ENCODE data around the gene TCF7L1. TPM values are rescaled to one million over a fixed set of nuclear protein-coding genes. Genes with fewer than 3 reads are reported as not detected.

Gene TCF7L1
- total and polyA plus RNA-seq, 9 of the 15 experiments (the other 6 are each of a cell fraction or from before 2014, with no cell fraction given): 0.03 to 0.11 (median 0.07) TPM; not detected in 5

GRCh38 chr2:85329181-85329651 is 196.0 kb downstream of the TCF7L1 start (continued):
- TF ChIP-seq IRF2 (CRISPR knock-in tag; IDR thresholded peaks at IDR 0.05) (no peak), ZNF696 (CRISPR knock-in tag; conservative IDR thresholded peaks at IDR 0.05) (no peak), SMC3 (conservative IDR thresholded peaks at IDR 0.05; ENCODE audit: insufficient read depth, low read depth, low read length) (no peak), NFATC3 (IDR thresholded peaks at IDR 0.05) (no peak), LCOR (CRISPR knock-in tag; IDR thresholded peaks at IDR 0.05) (no peak; the same call in 1 of the 2 replicates), SLC30A9 (CRISPR knock-in tag; IDR thresholded peaks at IDR 0.05) (no peak), SRSF3 (IDR thresholded peaks at IDR 0.05; ENCODE audit: insufficient read depth, low read length) (no peak), ZNF140 (CRISPR knock-in tag; IDR thresholded peaks at IDR 0.05) (no peak), NFIC (IDR thresholded peaks at IDR 0.05) (peak; percentile 55), FOXK2 (conservative IDR thresholded peaks at IDR 0.05 in 1 of 2, IDR thresholded peaks at IDR 0.05 in 1 of 2; ENCODE audit: low read depth in 2 of 2) (peak in 1 of 2 experiments; percentile 78; a peak in 2 of 4 replicates), ZFP30 (CRISPR knock-in tag; IDR thresholded peaks at IDR 0.05; ENCODE audit: borderline replicate concordance) (no peak), ZNF212 (CRISPR knock-in tag; IDR thresholded peaks at IDR 0.05) (no peak), GTF2A2 (tag; IDR thresholded peaks at IDR 0.05) (no peak), BCLAF1 (IDR thresholded peaks at IDR 0.05; ENCODE audit: borderline replicate concordance in 1 of 2, control insufficient read depth in 1 of 2, low read depth in 2 of 2, low read length in 1 of 2) (no peak), PRDM10 (IDR thresholded peaks at IDR 0.05; ENCODE audit: partially characterized antibody) (peak; percentile 41), HMBOX1 (IDR thresholded peaks at IDR 0.05) (peak; percentile 90), SP2 (IDR thresholded peaks at IDR 0.05; ENCODE audit: extremely low read depth, low read depth, low read length, poor library complexity, severe bottlenecking) (no peak), CBX8 (IDR thresholded peaks at IDR 0.05; ENCODE audit: borderline replicate concordance, extremely low read depth, low read depth, low read length, poor library complexity, severe bottlenecking) (no peak), BCL6 (CRISPR knock-in tag; IDR thresholded peaks at IDR 0.05) (no peak)
- TF ChIP-seq, protein P1, sequence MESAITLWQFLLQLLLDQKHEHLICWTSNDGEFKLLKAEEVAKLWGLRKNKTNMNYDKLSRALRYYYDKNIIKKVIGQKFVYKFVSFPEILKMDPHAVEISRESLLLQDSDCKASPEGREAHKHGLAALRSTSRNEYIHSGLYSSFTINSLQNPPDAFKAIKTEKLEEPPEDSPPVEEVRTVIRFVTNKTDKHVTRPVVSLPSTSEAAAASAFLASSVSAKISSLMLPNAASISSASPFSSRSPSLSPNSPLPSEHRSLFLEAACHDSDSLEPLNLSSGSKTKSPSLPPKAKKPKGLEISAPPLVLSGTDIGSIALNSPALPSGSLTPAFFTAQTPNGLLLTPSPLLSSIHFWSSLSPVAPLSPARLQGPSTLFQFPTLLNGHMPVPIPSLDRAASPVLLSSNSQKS (CRISPR knock-in tag; IDR thresholded peaks at IDR 0.05): no peak

Measured in K562 (cell line).